B cell (primary cell): ENCODE measurements around the gene MED12L. TPM values are rescaled to one million over a fixed set of nuclear protein-coding genes. Genes with fewer than 3 reads are reported as not detected.

ENCODE experiments used
- ATAC-seq: fragments of 200-7000 bp; cut with Tn5 transposase; one replicate; pipeline ENCODE4 v1.10.0; 2021; ENCODE audit warnings: low read depth, mild to moderate bottlenecking, moderate number of reproducible peaks, moderate library complexity
- CTCF ChIA-PET: fragments of 350-600 bp; sonication (Branson Sonifier 250); formaldehyde crosslinking; loops from one replicate; lab custom pipeline; 2021; ENCODE audit warnings: antibody characterized with exemption, inconsistent platforms; lab: Charles Lee
- POLR2A ChIA-PET: fragments of 350-600 bp; sonication (Branson Sonifier 250); formaldehyde crosslinking; loops from one replicate; lab custom pipeline; 2021; ENCODE audit warnings: antibody characterized with exemption; lab: Charles Lee
- DNase-seq: peaks from one replicate; pipeline ENCODE4 v3.0.0; 2013
- H2AFZ ChIP-seq: 2 replicates; pipeline ENCODE4 v1.6.1; 2012; ENCODE audit warnings: mild to moderate bottlenecking, low read depth, low read length; ENCODE audit not compliant: insufficient read depth, poor library complexity, severe bottlenecking
- H3K27ac ChIP-seq, 2 donors: 1 replicate in 1 of 2; 2 replicates in 1 of 2; pipeline ENCODE4 v1.5.1; 2012 to 2013; ENCODE audit warnings: low read length in 2 of 2, mild to moderate bottlenecking in 2 of 2, moderate library complexity in 1 of 2
- H3K27me3 ChIP-seq, 4 experiments: fragments of 200-600 bp in 1 of 4; sonication (generic) in 1 of 4; replicated peaks in 1 of 4; 1 replicate in 2 of 4; 2 replicates in 2 of 4; pipeline versions ENCODE4 v1.6.1 to v1.7.0; 2013 to 2016; ENCODE audit warnings: low read length in 3 of 4, mild to moderate bottlenecking in 2 of 4, mixed read lengths in 1 of 4, moderate library complexity in 1 of 4; ENCODE audit not compliant: insufficient read depth in 4 of 4, control insufficient read depth in 3 of 4; ENCODE audit errors: control extremely low read depth in 1 of 4
- H3K36me3 ChIP-seq, 2 experiments: replicated peaks in 1 of 2; 1 replicate in 1 of 2; 2 replicates in 1 of 2; pipeline versions ENCODE4 v1.6.1 to v1.7.1; 2013; ENCODE audit warnings: low read length in 1 of 2; ENCODE audit not compliant: insufficient read depth in 2 of 2, control insufficient read depth in 1 of 2; ENCODE audit errors: control extremely low read depth in 1 of 2, extremely low read depth in 1 of 2
- H3K4me1 ChIP-seq, 2 donors: fragments of 200-600 bp in 1 of 2; sonication (generic) in 1 of 2; 1 replicate in 1 of 2; 2 replicates in 1 of 2; pipeline versions ENCODE4 v1.5.1 to v1.6.1; 2013 to 2017; ENCODE audit warnings: low read length in 2 of 2; ENCODE audit not compliant: control insufficient read depth in 2 of 2, insufficient read depth in 2 of 2
- H3K4me2 ChIP-seq: replicated peaks from 2 replicates; pipeline ENCODE3; 2012; ENCODE audit warnings: mild to moderate bottlenecking, low read depth, low read length; ENCODE audit not compliant: poor library complexity, severe bottlenecking
- H3K4me3 ChIP-seq, 5 experiments: fragments of 200-600 bp in 1 of 5; sonication (generic) in 1 of 5; 1 replicate in 3 of 5; 2 replicates in 2 of 5; pipeline versions ENCODE4 v1.5.1 to v1.7.0; 2011 to 2016; ENCODE audit warnings: low read length in 4 of 5, mild to moderate bottlenecking in 4 of 5, low read depth in 2 of 5, control low read depth in 1 of 5, moderate library complexity in 1 of 5; ENCODE audit not compliant: insufficient read depth in 1 of 5; ENCODE audit errors: control extremely low read depth in 1 of 5, extremely low read depth in 1 of 5
- H3K79me2 ChIP-seq: fragments of 200-600 bp; sonication (generic); one replicate; pipeline ENCODE4 v1.6.0; 2016; ENCODE audit warnings: low read length; ENCODE audit not compliant: control insufficient read depth, insufficient read depth
- H3K9ac ChIP-seq: fragments of 200-600 bp; sonication (generic); 2 replicates; pipeline ENCODE4 v1.6.1; 2017; ENCODE audit warnings: mild to moderate bottlenecking, low read length, moderate library complexity
- H3K9me3 ChIP-seq, 3 donors: one replicate each; pipeline versions ENCODE4 v1.6.1 to v1.7.1; 2013; ENCODE audit warnings: low read length in 2 of 3; ENCODE audit not compliant: control insufficient read depth in 2 of 3, insufficient read depth in 1 of 3; ENCODE audit errors: control extremely low read depth in 1 of 3
- H4K20me1 ChIP-seq: 2 replicates; pipeline ENCODE4 v1.6.0; 2012; ENCODE audit warnings: mild to moderate bottlenecking, low read length; ENCODE audit not compliant: insufficient read depth, control insufficient read depth, poor library complexity, severe bottlenecking
- H3K27ac Mint-ChIP-seq: one replicate; pipeline ENCODE4 v1.8.0; 2021; ENCODE audit warnings: mixed read lengths
- H3K27me3 Mint-ChIP-seq: one replicate; pipeline ENCODE4 v1.8.0; 2021; ENCODE audit warnings: mixed read lengths
- H3K4me1 Mint-ChIP-seq: one replicate; pipeline ENCODE4 v1.8.0; 2021; ENCODE audit warnings: mixed read lengths
- H3K4me3 Mint-ChIP-seq: one replicate; pipeline ENCODE4 v1.8.0; 2021; ENCODE audit warnings: mixed read lengths
- H3K9me3 Mint-ChIP-seq: one replicate; pipeline ENCODE4 v1.8.0; 2022; ENCODE audit warnings: mixed read lengths; ENCODE audit not compliant: insufficient read depth
- CTCF ChIP-seq: fragments of 200-600 bp; IDR thresholded peaks from one replicate; pipeline ENCODE4 v1.8.0; 2022; ENCODE audit warnings: antibody characterized with exemption, mild to moderate bottlenecking
- EZH2 ChIP-seq: IDR thresholded peaks from 2 replicates; pipeline ENCODE4 v1.6.1; 2012; ENCODE audit warnings: borderline replicate concordance, low read depth, mild to moderate bottlenecking, moderate library complexity, low read length; ENCODE audit not compliant: insufficient read depth, poor library complexity, severe bottlenecking
- WGBS: methylation state at CpG from one replicate; pipeline ENCODE4 v1.1.5; 2013; ENCODE audit warnings: missing lambda C conversion rate; ENCODE audit not compliant: insufficient coverage; 5-methylcytosine and 5-hydroxymethylcytosine counted together
- intact Hi-C: fragments of 100-400 bp; cut with micrococcal nuclease; formaldehyde crosslinking; loops from one replicate; pipeline ENCODE4 v1.10.0; 2022
- polyA plus RNA-seq: library from polyadenylated mRNA; depleted of rRNA; stranded (reverse); fragments of >200 nt; gene quantifications from 2 replicates; pipeline ENCODE4 v1.2.3, GENCODE V29; 2012
- total RNA-seq, 2 donors: library from RNA; stranded (reverse); fragments of 120-200 nt in 1 of 2; gene quantifications; 1 replicate in 1 of 2; 2 replicates in 1 of 2; pipeline versions ENCODE4 v1.2.3 to v1.2.4, GENCODE V29; 2013 to 2022

Gene MED12L
- total and polyA plus RNA-seq, 2 donors (not counting 1 experiment from before 2014, with no cell fraction given) = 0.07 to 0.30 TPM

GRCh38 chr3:151379083-151379734 lies 293.7 kb downstream of the MED12L start:
- DNase-seq = peak; percentile 52
- intact Hi-C loops = loop anchor here (2.0 kb wide), 3 partner anchors 14 to 90 kb away; no protein-coding TSS in a partner anchor

More at GRCh38 chr3:151379083-151379734, 293.7 kb downstream of the MED12L start:
- Histone ChIP-seq H3K9me3 (no peaks in the 10 kb centered on the region), H4K20me1 (no peaks in the 10 kb centered on the region), H3K27me3 (no peaks in the 10 kb centered on the region), H3K36me3 (no peaks in the 10 kb centered on the region), H3K79me2 (no peaks in the 10 kb centered on the region), H3K4me1 (peaks cover 27% of the 10 kb centered on the region in 2 donors), H3K4me2 (no peak overlapping the region), H3K4me3 (no peak overlapping the region), H3K27ac (no peak overlapping the region), H3K9ac (no peak overlapping the region), H2AFZ (no peak overlapping the region)
- ChIA-PET POLR2A (no interaction called here), CTCF (interaction anchor here (0.6 to 4.6 kb wide), 18 partner anchors 9 to 460 kb away, joined by 3 to 26 read pairs (median 5); no protein-coding TSS in a partner anchor)
- Mint-ChIP-seq H3K4me1 (peaks cover 48% of the 10 kb centered on the region), H3K4me3 (no peak overlapping the region), H3K27ac (peak overlapping the region; percentile 48), H3K9me3 (no peaks in the 10 kb centered on the region), H3K27me3 (no peaks in the 10 kb centered on the region)
- peak; percentile 68 for ATAC-seq
- WGBS = 60% methylated on average over 2 of the region's 4 CpGs
- no peak for TF ChIP-seq EZH2
- peak; percentile 72 for TF ChIP-seq CTCF
